HEK293T (cell line): ENCODE results near the gene SPESP1.
"Not testable (repeated sequence)": the region's sequence is repeated elsewhere in the genome, so short reads cannot be mapped to it uniquely, and the experiment has no call there.

Source experiments
- BHLHE40 ChIP-seq: fragments of 450-650 bp; IDR thresholded peaks from 2 replicates; pipeline ENCODE4 v1.6.1; 2016; ENCODE audit warnings: mild to moderate bottlenecking, moderate library complexity, borderline replicate concordance
- HDGF ChIP-seq: fragments of 450-650 bp; IDR thresholded peaks from 2 replicates; pipeline ENCODE4 v1.6.1; 2017; ENCODE audit warnings: antibody characterized with exemption, borderline replicate concordance
- NFRKB ChIP-seq: fragments of 450-650 bp; IDR thresholded peaks from 2 replicates; pipeline ENCODE4 v1.6.1; 2016; ENCODE audit warnings: mild to moderate bottlenecking, moderate library complexity
- SP1 ChIP-seq: fragments of 450-650 bp; IDR thresholded peaks from 2 replicates; pipeline ENCODE4 v1.6.1; 2017
- TARDBP ChIP-seq: fragments of 450-650 bp; IDR thresholded peaks from 2 replicates; pipeline ENCODE4 v1.6.1; 2016
- TF ChIP-seq, protein P1 (sequence below): fragments of 450-650 bp; IDR thresholded peaks from 2 replicates; pipeline ENCODE4 v1.6.1; 2016

DNA sequence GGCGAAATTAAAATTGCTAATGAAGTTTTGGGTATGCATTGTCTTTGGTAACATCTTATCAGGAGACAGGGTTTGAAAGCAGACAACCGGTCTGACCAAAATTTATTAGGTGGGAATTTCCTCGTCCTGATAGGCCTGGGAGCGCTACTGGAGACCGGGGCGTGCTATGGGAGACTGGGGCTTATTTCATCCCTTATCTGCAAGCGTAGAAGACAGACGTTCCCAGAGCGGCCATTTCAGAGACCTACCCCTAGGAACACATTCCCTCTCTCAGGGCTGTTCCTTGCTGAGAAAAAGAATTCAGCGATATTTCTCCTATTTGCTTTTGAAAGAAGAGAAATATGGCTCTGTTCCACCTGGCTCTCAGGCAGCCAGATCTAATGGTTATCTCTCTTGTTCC lies 47.1 kb downstream of the SPESP1 start:
- not testable (repeated sequence) for TF ChIP-seq TARDBP, HDGF, SP1, NFRKB, BHLHE40
- TF ChIP-seq, protein P1, sequence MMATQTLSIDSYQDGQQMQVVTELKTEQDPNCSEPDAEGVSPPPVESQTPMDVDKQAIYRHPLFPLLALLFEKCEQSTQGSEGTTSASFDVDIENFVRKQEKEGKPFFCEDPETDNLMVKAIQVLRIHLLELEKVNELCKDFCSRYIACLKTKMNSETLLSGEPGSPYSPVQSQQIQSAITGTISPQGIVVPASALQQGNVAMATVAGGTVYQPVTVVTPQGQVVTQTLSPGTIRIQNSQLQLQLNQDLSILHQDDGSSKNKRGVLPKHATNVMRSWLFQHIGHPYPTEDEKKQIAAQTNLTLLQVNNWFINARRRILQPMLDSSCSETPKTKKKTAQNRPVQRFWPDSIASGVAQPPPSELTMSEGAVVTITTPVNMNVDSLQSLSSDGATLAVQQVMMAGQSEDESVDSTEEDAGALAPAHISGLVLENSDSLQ, result not testable (repeated sequence)
